Measurements from ENCODE around the gene TAC4. TPM values are rescaled to one million over a fixed set of nuclear protein-coding genes. Genes with fewer than 3 reads are reported as not detected.

Gene TAC4
- total and polyA plus RNA-seq, 9 donors = 0.75 to 1.8 (median 1.1) TPM

DNA sequence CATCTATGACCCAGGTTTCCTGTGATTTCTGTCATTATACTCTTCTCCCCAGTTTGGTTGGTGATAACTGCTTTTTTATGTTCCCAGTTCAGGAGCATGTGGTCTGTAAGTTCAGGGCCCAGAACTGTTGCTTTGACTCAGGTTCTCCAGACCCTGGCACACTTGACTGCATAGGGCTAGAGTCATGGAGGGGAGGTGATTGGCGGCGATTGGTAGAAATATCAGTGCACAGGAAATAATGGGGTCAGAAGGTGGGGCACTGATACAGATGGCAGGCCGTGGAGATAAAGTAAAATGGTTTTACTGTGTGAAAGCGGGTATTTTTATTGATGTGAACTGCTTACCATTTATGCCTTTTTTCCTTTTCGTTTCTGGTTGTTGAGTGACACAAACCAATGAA lies 28.7 kb downstream of the TAC4 start:
- no peak for DNase-seq
- H3K36me3 ChIP-seq (ENCODE audit: control insufficient read depth, insufficient read depth, low read length) = peaks cover 81% of the 10 kb centered on the region
- H3K4me1 ChIP-seq (ENCODE audit: control insufficient read depth, insufficient read depth, low read length) = peaks cover 3% of the 10 kb centered on the region
- WGBS (ENCODE audit: insufficient coverage) = 92% methylated on average over 4 of the region's 5 CpGs
- H3K27me3 ChIP-seq (ENCODE audit: control insufficient read depth, insufficient read depth, low read length) = no peaks in the 10 kb centered on the region
- no peak overlapping the region for H3K4me3 ChIP-seq (ENCODE audit: low read length)
- no peak overlapping the region for H3K27ac ChIP-seq (ENCODE audit: low read length)
- no peaks in the 10 kb centered on the region for H3K9me3 ChIP-seq (replicated peaks; ENCODE audit: control insufficient read depth, low read depth, low read length)

DNA sequence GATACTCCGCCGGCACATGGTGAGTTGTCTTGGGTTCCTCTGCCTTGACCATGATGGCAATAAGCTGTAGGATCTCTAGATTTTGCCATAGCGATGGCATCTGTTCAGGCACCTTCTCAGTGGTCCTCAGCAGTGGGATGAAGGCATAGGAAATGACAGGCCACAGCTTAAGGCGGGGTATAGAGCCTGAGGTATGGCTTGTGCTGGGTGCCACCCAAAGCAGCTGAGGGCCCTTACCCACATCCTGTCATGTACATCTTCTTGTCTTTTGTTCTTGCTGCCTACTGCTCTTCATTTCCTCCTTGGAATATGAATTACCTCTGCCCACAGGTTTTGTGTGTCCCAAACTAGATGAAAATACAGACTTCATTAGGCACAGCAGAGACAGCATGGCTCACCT lies 29.9 kb downstream of the TAC4 start:
- Histone ChIP-seq H3K9me3 (replicated peaks; ENCODE audit: control insufficient read depth, low read depth, low read length) (no peaks in the 10 kb centered on the region), H3K4me3 (ENCODE audit: low read length) (no peak overlapping the region), H3K36me3 (ENCODE audit: control insufficient read depth, insufficient read depth, low read length) (peaks cover 80% of the 10 kb centered on the region), H3K27me3 (ENCODE audit: control insufficient read depth, insufficient read depth, low read length) (no peaks in the 10 kb centered on the region), H3K27ac (ENCODE audit: low read length) (no peak overlapping the region), H3K4me1 (ENCODE audit: control insufficient read depth, insufficient read depth, low read length) (peaks cover 3% of the 10 kb centered on the region)
- WGBS (ENCODE audit: insufficient coverage) = 90% methylated on average over 3 of the region's 4 CpGs
- DNase-seq = no peak

DNA sequence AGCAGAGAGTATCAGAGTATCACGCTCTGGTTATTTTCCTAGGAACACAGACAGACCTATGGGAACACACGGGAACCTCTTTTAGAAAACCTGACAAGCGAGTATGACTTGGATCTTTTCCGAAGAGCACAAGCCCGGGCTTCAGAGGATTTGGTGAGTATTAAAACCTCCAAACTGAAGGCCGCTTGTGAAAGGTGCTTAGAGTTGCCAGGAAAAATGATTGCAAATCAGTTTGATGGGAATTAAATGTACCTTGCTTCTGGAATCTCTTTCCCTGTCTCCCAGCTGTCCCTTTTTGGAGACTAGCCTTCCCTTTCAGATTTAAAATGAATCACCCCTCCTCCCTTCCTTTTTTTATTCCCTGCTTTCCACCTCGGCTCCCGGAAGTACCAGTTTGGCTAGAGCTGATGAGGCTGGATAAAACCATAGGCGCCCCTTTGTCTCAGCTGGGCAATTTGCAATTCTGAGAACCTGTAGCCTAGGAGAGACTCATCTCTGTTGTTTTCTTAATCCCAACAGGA lies 32.0 kb downstream of the TAC4 start:
- Histone ChIP-seq H3K4me1 (ENCODE audit: control insufficient read depth, insufficient read depth, low read length) (no peaks in the 10 kb centered on the region), H3K36me3 (ENCODE audit: control insufficient read depth, insufficient read depth, low read length) (peaks cover 65% of the 10 kb centered on the region), H3K27ac (ENCODE audit: low read length) (no peak overlapping the region), H3K4me3 (ENCODE audit: low read length) (no peak overlapping the region), H3K9me3 (replicated peaks; ENCODE audit: control insufficient read depth, low read depth, low read length) (no peaks in the 10 kb centered on the region), H3K27me3 (ENCODE audit: control insufficient read depth, insufficient read depth, low read length) (no peaks in the 10 kb centered on the region)
- peak; percentile 37 for DNase-seq
- WGBS (ENCODE audit: insufficient coverage) = 34% methylated on average over 8 of the region's 9 CpGs

DNA sequence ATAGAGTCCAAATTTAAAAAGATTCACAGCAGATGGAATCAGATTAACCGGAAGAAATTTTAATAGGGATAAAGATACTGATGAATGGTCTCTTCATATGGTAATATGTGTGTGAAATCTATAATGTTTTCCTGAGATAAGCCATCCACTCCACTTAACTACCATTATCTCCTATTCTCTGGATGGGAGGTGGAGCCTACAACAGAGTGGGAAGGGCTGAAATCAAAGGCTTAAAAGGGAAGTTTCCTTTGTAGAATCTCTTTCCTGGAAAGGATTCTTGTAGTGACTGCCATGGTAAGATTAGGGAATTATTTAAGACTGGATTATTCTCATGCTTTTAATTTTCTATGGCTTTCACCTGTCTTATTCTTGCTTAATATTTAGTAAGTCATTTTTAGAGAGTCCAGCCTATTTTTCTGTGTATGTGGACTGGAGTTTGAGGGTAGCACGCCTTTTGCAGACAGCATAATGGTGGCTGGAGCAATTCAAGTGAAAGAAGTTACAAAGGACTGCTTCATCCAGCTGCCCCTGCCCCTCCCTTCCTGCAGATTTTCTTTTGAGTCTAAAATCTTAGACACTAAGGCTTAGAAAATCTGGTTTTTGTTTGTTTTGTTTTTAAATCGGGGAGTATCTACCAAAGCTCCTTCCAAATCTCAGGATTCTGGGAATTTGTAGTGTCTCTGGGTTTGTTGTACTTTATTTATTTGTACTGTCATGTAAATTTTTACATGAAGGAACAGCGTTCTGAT lies 32.9 kb downstream of the TAC4 start:
- H3K27ac ChIP-seq (ENCODE audit: low read length) = no peak overlapping the region
- no CpG with 5 or more reads among the region's 4 CpGs for WGBS (ENCODE audit: insufficient coverage)

DNA sequence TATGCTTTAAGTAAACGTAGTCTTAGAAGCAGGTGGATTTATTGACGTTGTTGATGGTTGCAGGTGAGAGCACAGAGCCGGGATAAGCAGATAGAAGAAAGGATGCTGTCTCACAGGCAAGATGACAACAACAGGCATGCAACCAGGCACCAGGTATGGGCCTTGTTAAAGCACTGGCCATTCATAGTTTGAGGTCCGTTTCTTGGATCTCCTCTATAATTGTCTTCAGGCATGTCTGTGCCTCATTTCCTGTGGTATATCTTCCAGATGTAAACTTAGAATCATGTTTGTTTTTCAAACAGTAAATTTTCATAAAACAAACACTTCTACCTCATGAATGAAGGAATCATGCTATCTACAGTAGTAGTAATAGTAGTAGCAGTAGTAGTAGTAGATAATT lies 38.8 kb downstream of the TAC4 start:
- 88% methylated on average over 2 of the region's 4 CpGs for WGBS (ENCODE audit: insufficient coverage)
- no peaks in the 10 kb centered on the region for H3K27me3 ChIP-seq (ENCODE audit: control insufficient read depth, insufficient read depth, low read length)
- H3K4me3 ChIP-seq (ENCODE audit: low read length) = no peak overlapping the region
- peaks cover 44% of the 10 kb centered on the region for H3K36me3 ChIP-seq (ENCODE audit: control insufficient read depth, insufficient read depth, low read length)
- no peaks in the 10 kb centered on the region for H3K4me1 ChIP-seq (ENCODE audit: control insufficient read depth, insufficient read depth, low read length)
- DNase-seq = no peak
- no peaks in the 10 kb centered on the region for H3K9me3 ChIP-seq (replicated peaks; ENCODE audit: control insufficient read depth, low read depth, low read length)
- no peak overlapping the region for H3K27ac ChIP-seq (ENCODE audit: low read length)

More for the DNA sequence above, 32.9 kb downstream of the TAC4 start:
- Histone ChIP-seq H3K36me3 (ENCODE audit: control insufficient read depth, insufficient read depth, low read length) (peaks cover 66% of the 10 kb centered on the region), H3K4me1 (ENCODE audit: control insufficient read depth, insufficient read depth, low read length) (no peaks in the 10 kb centered on the region), H3K9me3 (replicated peaks; ENCODE audit: control insufficient read depth, low read depth, low read length) (no peaks in the 10 kb centered on the region), H3K27me3 (ENCODE audit: control insufficient read depth, insufficient read depth, low read length) (no peaks in the 10 kb centered on the region), H3K4me3 (ENCODE audit: low read length) (no peak overlapping the region)
- DNase-seq = no peak

DNA sequence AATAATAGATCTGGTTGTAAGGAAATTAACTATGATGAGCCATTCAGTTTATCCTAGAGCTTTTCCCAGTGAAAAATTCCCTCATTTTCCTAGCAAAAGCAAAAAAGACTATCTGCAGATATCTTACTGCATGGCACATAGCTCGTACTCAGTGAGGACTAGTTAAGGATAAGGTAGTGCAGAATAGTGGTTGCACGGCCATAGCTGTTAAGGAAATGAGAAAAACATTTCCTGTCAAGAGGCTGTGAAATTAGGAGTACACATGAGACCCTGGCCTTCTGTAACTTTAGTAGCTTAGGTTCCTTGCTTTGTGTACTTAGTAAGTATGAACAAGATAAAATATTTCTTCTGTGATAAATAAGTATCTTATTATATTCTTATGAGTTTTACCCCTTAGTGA lies 49.1 kb downstream of the TAC4 start:
- Histone ChIP-seq H3K4me1 (ENCODE audit: control insufficient read depth, insufficient read depth, low read length) (no peaks in the 10 kb centered on the region), H3K27me3 (ENCODE audit: control insufficient read depth, insufficient read depth, low read length) (no peaks in the 10 kb centered on the region), H3K27ac (ENCODE audit: low read length) (no peak overlapping the region), H3K36me3 (ENCODE audit: control insufficient read depth, insufficient read depth, low read length) (peaks cover 59% of the 10 kb centered on the region), H3K9me3 (replicated peaks; ENCODE audit: control insufficient read depth, low read depth, low read length) (no peaks in the 10 kb centered on the region), H3K4me3 (ENCODE audit: low read length) (no peak overlapping the region)
- whole genome bisulfite sequencing (ENCODE audit: insufficient coverage) = no CpG with 5 or more reads among the region's 2 CpGs
- DNase-seq = no peak

DNA sequence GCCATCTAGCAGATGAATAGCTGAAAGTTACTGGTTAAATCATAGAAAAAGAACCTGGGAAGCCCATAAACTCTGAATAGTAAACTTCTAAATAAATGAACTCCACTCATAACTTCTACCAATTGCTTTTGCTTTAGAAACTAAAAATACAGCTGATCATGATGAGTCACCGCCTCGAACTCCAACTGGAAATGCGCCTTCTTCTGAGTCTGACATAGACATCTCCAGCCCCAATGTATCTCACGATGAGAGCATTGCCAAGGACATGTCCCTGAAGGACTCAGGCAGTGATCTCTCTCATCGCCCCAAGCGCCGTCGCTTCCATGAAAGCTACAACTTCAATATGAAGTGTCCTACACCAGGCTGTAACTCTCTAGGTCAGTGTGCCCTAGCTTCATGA lies 49.7 kb downstream of the TAC4 start:
- H3K27ac ChIP-seq (ENCODE audit: low read length) = no peak overlapping the region
- H3K9me3 ChIP-seq (replicated peaks; ENCODE audit: control insufficient read depth, low read depth, low read length) = no peaks in the 10 kb centered on the region
- 96% methylated on average over 8 of the region's 8 CpGs for WGBS (ENCODE audit: insufficient coverage)
- peaks cover 63% of the 10 kb centered on the region for H3K36me3 ChIP-seq (ENCODE audit: control insufficient read depth, insufficient read depth, low read length)
- no peak for DNase-seq
- H3K4me1 ChIP-seq (ENCODE audit: control insufficient read depth, insufficient read depth, low read length) = no peaks in the 10 kb centered on the region
- no peak overlapping the region for H3K4me3 ChIP-seq (ENCODE audit: low read length)
- H3K27me3 ChIP-seq (ENCODE audit: control insufficient read depth, insufficient read depth, low read length) = no peaks in the 10 kb centered on the region

DNA sequence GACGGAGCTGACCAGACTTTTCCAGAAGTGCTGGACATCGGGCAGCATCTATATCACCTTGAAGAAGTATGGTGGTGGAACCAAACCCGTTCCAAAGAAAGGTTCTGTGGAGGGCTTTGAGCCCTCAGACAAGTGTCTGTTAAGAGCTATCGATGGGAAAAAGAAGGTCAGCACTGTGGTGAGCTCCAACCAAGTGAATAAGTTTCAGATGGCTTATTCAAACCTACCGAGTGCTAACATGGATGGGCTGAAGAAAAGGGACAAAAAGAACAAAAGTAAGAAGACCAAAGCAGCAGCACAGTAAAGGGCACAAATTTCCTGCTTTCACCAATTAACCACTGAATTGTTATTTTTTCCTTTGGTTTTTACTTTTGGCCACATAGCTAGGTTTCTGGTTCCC lies 52.5 kb downstream of the TAC4 start:
- Histone ChIP-seq H3K4me3 (ENCODE audit: low read length) (no peak overlapping the region), H3K9me3 (replicated peaks; ENCODE audit: control insufficient read depth, low read depth, low read length) (no peaks in the 10 kb centered on the region), H3K27ac (ENCODE audit: low read length) (no peak overlapping the region), H3K4me1 (ENCODE audit: control insufficient read depth, insufficient read depth, low read length) (no peaks in the 10 kb centered on the region), H3K36me3 (ENCODE audit: control insufficient read depth, insufficient read depth, low read length) (peaks cover 68% of the 10 kb centered on the region), H3K27me3 (ENCODE audit: control insufficient read depth, insufficient read depth, low read length) (no peaks in the 10 kb centered on the region)
- 77% methylated on average over 5 of the region's 5 CpGs for WGBS (ENCODE audit: insufficient coverage)
- DNase-seq = no peak

DNA sequence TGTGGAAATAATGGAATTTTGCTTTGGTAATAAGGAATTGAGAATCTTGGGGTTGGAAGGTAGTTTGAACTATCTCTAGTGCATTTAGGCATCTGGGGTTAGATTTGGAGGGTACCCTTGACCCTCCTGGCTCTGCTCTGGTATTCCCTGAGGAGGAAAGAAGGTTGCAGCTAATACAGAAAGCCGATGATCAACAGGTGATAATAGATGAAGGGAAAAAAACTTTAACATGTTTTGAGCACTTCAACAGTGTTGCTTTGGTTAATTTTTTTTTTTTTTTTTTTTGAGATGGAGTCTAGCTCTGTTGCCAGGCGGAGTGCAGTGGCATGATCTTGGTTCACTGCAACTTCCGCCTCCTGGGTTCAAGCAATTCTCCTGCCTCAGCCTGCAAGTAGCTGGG lies 54.6 kb downstream of the TAC4 start:
- Histone ChIP-seq H3K4me3 (ENCODE audit: low read length) (no peak overlapping the region), H3K4me1 (ENCODE audit: control insufficient read depth, insufficient read depth, low read length) (peaks cover 7% of the 10 kb centered on the region), H3K27me3 (ENCODE audit: control insufficient read depth, insufficient read depth, low read length) (no peaks in the 10 kb centered on the region), H3K9me3 (replicated peaks; ENCODE audit: control insufficient read depth, low read depth, low read length) (no peaks in the 10 kb centered on the region), H3K36me3 (ENCODE audit: control insufficient read depth, insufficient read depth, low read length) (peaks cover 58% of the 10 kb centered on the region), H3K27ac (ENCODE audit: low read length) (no peak overlapping the region)
- 80% methylated on average over 1 of the region's 3 CpGs for WGBS (ENCODE audit: insufficient coverage)
- DNase-seq = no peak

DNA sequence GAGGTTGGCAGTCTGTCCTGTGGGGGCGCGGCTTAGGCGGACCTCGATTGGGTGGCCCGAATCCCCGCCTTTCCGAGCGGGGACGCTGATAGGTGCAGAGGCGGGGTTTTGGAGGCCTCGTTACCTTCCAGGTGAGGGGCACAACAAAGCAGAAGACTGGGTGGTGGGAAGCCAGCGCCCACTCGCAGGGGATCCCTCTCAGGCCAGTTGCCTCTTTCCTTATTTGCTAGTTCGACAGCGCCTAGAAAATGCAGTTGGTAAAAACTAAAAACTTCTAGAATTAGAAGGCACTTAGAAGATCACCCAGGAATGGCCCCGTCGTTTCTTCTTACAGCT lies 58.7 kb downstream of the TAC4 start:
- no peaks in the 10 kb centered on the region for H3K27me3 ChIP-seq (ENCODE audit: control insufficient read depth, insufficient read depth, low read length)
- peaks cover 29% of the 10 kb centered on the region for H3K36me3 ChIP-seq (ENCODE audit: control insufficient read depth, insufficient read depth, low read length)
- peak overlapping the region; percentile 52 for H3K4me3 ChIP-seq (ENCODE audit: low read length)
- no peak for DNase-seq
- no peak overlapping the region for H3K27ac ChIP-seq (ENCODE audit: low read length)
- no peaks in the 10 kb centered on the region for H3K9me3 ChIP-seq (replicated peaks; ENCODE audit: control insufficient read depth, low read depth, low read length)
- H3K4me1 ChIP-seq (ENCODE audit: control insufficient read depth, insufficient read depth, low read length) = peaks cover 15% of the 10 kb centered on the region
- 2% methylated on average over 13 of the region's 17 CpGs for whole genome bisulfite sequencing (ENCODE audit: insufficient coverage)

Data from muscle of leg (tissue), 11 donors.